Germinal center (tissue), 1 donor: Measurements from ENCODE around the gene MTMR4.
"Not testable (repeated sequence)": the region's sequence is repeated elsewhere in the genome, so short reads cannot be mapped to it uniquely, and the experiment has no call there.

Source experiments
- DNase-seq: peaks from one replicate; pipeline ENCODE4 v3.0.0; 2012; ENCODE audit warnings: mixed read lengths, low spot score

MTMR4 gene

DNA sequence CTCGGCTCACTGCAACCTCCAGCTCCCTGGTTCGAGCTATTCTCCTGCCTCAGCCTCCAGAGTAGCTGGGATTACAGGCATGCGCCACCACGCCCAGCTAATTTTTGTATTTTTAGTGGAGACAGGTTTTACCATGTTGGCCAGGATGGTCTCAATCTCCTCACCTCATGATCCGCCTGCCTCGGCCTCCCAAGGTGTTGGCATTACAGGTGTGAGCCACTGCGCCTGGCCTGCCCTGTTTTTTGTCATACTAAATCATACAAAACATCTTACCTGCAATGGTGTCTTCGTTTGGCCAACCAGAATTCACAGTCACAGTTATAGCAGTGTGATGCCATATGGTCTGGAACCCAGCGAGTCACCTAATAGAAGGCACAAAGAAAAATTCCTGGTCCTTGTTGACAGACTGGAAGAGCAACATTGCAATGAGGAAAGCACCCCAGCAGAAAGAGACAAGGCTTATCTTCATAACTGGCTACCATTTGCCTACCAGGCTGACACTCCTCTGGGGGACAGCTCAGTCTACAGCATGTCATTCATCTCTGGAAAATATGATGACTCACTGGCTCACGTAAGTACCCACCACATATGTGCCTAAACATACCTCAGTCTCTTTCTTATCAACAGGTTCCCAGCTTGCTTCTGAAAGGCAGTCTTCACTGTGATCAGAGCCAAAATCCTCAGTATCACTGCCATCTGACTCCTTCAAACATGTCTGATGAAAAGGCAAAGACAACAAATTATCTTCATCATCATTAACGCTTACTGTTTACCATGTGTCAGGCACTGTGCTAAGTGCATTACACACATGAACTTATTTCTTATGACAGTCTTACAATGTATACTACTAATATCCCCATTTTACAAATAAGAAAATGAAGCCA is 22.0 kb downstream of the MTMR4 start:
- DNase-seq = no peak

DNA sequence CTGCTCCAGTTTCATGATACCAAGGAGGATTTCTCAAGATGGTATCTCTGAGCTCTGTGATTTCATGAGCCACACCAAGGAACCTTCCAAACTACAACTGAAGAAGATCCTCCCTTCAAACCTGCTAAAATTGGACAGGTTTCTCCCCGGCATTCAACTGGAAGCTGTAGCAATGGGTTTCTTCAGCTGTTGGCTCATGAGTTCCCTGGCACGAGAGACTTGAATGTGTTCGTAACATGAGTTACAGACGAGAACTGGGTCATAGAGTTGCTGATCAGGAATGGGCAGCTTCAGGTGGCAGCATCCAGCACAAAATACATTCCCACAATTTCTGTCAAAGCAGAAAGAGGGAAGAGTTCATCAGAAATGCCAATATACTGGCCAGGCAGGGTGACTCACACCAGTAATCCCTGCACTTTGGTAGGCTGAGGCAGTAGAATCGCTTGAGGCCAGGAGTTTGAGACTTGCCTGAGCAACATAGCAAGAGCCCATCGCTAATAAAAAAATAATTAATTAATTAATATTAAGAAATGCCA is 22.9 kb downstream of the MTMR4 start:
- no peak for DNase-seq

DNA sequence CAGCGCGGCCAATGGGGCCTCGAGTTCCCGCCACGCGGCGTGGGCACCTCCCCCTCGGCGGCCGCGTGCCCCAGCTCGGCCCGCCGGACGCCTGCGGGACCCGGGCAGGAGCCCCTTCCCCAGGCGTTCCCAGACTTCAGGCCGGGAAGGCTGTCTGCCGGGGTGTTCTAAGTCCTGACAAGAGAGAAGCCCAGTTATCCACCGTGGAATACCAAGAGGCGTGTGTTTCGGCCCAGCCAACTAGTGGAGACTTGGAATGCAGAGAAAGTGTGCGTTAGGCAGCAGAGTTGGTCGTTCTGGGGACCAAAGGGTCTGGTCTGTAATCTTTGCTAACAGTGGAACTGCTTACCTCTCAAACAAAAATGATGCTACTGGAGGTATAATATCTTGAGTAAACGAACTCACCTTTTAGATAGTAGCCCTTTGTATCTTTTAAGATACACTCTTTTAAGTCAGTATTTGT is 26.0 kb downstream of the MTMR4 start:
- DNase-seq = no peak

DNA sequence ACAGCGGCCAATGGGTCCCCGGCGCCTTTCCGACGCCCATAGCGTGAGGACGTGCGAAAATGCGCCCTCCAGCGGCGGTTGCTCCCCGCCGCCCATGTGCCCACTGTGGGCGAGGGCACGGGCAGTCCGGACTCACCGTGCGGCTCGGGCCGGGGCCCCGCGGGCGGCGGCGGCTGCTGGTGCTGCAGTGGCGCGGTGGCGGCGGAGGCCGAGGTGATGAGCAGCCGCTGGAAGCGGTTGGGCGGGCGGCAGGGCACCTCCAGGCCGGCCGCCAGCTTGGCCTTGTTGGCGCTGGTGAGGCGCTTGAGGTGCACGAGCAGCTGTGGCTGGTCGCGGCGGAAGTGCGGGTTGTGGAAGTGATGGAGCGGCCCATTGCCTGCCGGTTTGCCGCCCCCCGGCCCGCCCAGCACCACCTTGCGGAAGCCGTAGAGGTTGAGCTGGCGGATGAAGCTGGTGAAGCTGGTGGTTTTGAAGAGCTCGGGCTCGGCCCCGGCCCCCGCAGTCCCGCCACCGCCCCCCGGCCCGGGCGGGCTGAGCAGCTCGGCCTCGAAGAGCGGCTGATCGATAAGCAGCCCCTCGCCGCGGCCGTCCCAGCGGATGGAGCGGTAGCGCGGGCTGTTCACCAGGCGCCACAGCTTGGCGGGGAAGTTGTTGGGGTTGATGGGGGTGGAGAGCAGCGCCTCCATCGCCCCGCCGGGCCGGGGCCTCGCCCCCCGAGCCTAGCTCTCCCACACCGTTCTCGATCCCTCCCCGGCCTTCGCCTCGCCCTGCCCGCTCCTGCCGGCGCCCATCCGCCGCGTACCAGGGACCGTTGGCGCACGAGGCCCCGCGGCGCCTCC is 26.6 kb downstream of the MTMR4 start, which contains the start of gene HSF5:
TSS of gene HSF5 (minus strand) at position 820 of the 839 bp plus-strand sequence. CDS start at position 686, 134 bp downstream.
- peak; percentile 80 for DNase-seq

DNA sequence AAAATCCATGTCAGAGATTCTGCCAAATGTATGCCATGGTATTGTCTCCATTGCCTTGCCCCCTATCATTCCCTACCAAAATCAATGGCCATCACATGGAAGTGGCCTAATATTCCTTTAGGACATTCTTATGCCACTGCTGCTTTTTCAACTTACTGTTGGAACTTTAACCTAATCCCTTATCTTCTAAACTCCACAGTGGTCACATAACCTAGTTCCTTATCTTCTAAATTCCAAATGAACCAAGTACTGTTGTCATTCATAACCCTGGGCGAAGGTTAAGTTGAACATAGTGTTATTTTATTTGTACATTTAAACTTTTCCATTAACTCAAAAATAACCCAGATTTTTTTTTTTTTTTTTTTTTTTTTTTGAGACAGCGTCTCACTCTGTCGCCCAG is 29.8 kb downstream of the MTMR4 start:
- no peak for DNase-seq

DNA sequence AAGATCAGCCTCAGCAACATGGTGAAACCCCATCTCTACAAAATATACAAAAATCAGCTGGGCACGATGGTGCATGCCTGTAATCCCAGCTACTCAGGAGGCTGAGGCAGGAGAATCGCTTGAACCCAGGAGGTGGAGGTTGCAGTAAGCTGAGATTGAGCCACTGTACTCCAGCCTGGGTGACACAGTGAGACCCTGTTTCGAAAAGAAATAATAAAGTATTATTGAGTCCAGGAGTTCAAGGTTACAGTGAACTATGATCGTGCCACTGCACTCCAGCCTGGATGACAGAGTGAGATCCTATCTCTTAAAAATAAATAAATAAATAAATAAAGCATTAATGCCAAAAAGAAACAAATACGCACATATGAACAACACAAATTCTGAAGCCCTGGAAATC is 32.6 kb downstream of the MTMR4 start:
- not testable (repeated sequence) for DNase-seq

DNA sequence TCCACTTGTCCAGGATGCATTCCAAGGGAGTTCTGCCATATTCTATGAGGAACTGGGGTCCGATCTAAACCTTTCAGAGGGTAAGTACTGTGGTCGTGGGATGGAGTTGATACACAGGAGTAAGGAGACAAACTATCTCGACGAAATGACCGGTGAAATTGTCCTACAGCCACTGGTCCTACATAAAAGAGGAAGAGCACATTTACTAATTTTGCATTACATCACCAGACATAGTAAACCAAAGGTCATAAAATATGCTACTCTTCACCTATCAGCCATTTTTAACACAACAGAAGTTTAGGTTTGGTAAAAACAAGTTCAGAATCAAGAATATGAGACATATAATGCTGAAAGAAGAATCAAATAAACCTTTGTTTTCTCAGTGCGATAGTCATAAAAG is 34.3 kb downstream of the MTMR4 start:
- DNase-seq = no peak

DNA sequence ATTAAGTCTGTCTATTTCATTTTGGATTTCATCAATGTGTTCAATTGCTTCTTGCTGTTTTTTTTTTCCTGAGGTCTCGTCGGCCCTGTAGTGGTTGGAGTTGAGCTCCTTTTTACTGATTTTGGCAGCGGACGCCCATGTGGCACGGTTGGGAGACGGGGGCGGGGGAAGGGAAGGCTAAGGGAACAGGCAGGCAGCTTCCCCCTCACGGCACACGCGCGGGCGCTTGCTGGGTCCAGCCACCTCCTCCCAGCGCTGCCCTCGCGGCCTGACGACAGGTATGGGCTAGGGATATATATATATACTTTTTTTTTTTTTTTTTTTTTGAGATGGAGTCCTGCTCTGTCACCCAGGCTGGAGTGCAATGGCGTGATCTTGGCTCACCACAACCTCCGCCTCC is 37.6 kb downstream of the MTMR4 start:
- DNase-seq = no peak

DNA sequence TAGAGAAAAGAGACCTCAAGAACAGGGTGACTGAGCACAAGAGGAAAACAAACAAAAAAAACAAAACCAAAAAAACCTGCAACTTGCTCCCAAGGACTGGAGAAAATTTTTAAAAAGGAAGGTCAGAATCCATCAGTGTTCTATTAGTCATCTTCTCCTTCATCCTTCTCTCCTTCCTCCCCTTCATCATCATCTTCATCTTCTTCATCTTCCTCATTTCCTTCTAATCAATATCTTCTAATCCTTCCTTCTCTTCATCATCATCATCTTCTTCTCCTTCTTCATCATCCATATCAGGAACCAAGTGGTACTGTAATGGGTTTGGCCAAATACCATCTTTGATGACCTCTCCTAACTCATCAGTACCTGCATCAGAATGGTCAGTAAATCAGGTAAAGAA is 38.5 kb downstream of the MTMR4 start:
- DNase-seq = no peak

DNA sequence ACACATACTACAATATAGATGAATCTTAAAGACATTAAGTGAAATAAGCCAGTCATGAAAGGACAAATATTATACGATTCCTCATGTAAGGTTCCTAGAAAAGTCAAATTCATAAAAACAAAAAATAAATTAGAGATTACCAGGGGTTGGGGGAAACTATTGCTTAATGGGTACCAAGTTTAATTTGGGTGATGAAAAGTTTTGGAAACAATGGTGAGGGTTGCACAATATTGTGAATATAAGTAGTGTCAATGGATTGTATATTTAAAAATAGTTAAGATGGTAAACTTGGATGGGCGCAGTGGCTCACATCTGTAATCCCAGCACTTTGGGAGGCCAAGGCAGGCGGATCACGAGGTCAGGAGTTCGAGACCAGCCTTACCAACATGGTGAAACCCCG is 44.1 kb downstream of the MTMR4 start:
- DNase-seq = no peak

DNA sequence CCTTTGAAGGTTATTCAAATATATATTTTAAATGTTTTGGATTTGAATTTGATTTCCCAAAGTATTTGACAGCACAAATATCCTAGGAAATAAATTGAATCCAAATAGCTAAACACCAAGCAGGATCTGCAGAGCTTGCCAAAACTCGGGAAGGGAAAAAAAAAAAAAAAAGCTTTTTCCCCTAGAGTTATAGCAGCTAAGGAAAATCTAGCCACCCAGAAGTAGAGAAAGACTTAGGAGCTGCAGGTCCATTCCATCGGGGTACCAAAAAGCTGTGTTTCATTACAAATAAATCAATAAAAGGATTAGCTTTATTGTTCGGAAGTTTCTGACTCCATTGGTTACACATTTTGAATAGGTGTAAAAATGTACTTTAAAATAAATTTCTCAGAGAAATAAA is 45.5 kb downstream of the MTMR4 start:
- DNase-seq = no peak

DNA sequence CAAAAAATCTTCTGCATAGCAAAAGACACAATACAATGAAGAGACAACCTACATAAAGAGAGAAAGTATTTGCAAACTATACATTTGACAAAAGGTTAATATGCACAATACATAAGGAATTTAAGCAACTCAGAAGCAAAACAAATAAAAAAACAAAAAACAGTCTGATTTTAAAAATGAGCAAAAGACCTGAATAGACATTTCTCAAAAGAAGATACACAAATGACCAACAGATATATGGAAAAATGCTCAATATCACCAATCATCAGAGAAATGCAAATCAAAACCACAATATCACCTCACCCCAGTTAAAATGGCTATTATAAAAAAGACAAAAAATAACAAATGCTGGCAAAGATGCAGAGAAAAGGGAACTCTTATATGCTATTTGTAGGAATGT is 58.9 kb downstream of the MTMR4 start:
- DNase-seq = no peak

DNA sequence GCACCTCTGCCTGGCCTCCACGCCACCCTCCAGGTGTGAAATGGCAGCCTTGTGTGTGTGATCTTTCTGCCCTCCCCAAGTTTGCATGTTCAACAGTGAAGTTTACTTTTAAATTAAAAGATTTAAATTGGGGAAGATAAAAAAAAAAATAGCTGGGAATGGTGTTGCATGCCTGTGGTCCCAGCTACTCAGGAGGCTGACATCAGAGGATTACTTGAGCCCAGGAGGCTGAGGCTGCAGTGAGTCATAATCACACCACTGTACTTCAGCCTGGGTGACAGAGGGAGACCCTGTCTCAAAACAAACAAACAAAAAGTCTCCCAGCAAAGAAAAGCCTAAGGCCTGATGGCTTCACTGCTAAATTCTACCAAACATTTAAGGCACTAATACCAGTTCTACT is 61.7 kb downstream of the MTMR4 start:
- DNase-seq = no peak

DNA sequence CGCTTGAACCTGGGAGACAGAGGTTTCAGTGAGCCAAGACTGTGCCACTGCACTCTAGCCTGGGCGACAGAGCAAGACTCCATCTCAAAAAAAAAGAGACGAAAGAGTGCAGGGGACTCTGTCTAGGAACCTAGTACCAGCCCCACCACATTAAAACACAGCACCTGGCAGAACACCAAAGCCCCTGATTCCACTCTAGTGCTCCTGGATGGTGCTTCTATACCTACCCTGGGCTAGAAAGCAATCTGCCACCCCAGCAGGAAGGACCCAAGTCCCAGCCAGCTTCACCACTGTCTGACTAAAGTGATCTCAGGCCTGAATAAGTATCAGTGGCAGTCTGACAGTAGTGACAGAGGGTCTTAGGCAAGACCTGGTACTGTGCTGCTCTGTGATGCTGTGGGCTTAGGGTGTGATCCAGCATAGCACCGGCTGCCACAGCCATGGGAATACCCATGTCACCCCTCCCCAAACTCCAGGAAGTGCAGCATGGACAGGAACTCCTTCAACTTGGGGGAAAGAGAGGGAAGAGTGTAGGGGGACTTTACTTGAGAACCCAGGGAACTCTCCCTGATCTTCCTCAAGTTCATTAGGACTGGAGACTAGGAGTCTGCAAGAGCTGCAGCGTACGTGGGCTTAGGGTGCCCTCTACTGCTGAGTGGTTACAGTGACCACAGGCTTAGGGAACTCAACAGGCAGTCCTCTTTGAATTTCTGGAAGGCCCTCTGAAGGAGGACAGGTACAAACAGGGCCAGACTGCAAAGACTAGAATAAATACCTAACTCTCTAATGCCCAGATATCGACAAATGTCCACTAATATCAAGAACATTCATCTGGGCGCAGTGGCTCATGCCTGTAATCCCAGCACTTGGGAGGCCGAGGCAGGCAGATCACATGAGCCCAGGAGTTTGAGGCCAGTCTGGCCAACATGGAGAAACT is 67.1 kb downstream of the MTMR4 start:
- peak; percentile 51 for DNase-seq

DNA sequence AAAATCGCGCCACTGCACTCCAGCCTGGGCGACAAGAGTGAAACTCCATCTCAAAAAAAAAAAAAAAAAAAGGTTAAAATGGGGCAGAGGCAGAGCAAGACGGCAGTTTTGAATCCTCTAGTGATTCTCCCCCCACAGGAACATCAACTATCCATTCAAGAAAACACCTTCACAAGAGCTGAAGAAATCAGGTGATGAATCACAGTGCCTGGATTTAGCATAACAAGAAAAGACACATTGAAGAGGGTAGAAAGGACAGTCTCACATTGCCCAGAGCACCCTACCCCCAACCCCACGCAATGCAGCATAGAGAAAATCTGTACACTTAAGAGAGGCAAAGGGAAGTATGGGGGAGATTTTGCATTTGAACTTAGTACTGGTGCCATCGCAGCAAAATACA is 68.4 kb downstream of the MTMR4 start:
- no peak for DNase-seq
